HepG2 (cell line): ENCODE measurements around the gene IPPK. TPM values are rescaled to one million over a fixed set of nuclear protein-coding genes. Genes with fewer than 3 reads are reported as not detected.

Source experiments
- ATAC-seq: fragments of 200-7000 bp; cut with Tn5 transposase; 3 replicates; pipeline ENCODE4 v1.9.1; 2020; ENCODE audit warnings: mild to moderate bottlenecking, moderate library complexity
- BruUV-seq: library from RNA; stranded (reverse); fragments of 400-500 nt; replicated peaks from 2 replicates; lab custom pipeline; 2021; lab: Mats Ljungman, UMichigan
- CTCF ChIA-PET: fragments of 300-600 bp; formaldehyde crosslinking; extraction: SDS; loops from one replicate; lab custom pipeline; 2021; ENCODE audit warnings: low total read pairs, inconsistent platforms, low intra/inter-chr PET ratio; lab: Yijun Ruan, JAX
- POLR2A ChIA-PET: fragments of 350-600 bp; sonication (Branson Sonifier 250); formaldehyde crosslinking; loops from one replicate; lab custom pipeline; 2020; ENCODE audit warnings: antibody characterized with exemption, inconsistent platforms; lab: Yijun Ruan, JAX
- DNase-seq: peaks from one replicate; pipeline ENCODE4 v3.0.0-alpha.2; 2015; ENCODE audit warnings: low spot score
- FAIRE-seq: peaks from 3 replicates; lab custom pipeline; 2011; peaks lifted over from hg19 to GRCh38; lab: Jason Lieb, UNC
- H2AFZ ChIP-seq: one replicate; pipeline ENCODE4 v1.6.1; 2011; ENCODE audit warnings: low read length, inconsistent platforms
- H3K27ac ChIP-seq: fragments of 300-600 bp; 3 replicates; pipeline ENCODE4 v1.8.0; 2011; ENCODE audit warnings: mixed run types, mild to moderate bottlenecking, mixed read lengths, low read length, inconsistent platforms; ENCODE audit not compliant: insufficient read depth; ENCODE audit errors: extremely low read length
- H3K27me3 ChIP-seq, 2 experiments: fragments of 200-600 bp in 1 of 2; 2 replicates in 1 of 2; 3 replicates in 1 of 2; pipeline versions ENCODE4 v1.6.0 to v1.8.0; 2011; ENCODE audit warnings: low read length in 2 of 2, mild to moderate bottlenecking in 2 of 2, moderate library complexity in 2 of 2, inconsistent platforms in 1 of 2; ENCODE audit not compliant: insufficient read depth in 2 of 2, control insufficient read depth in 1 of 2
- H3K36me3 ChIP-seq, 2 experiments: fragments of 200-600 bp in 1 of 2; replicated peaks in 1 of 2; 2 replicates in 1 of 2; 3 replicates in 1 of 2; pipeline versions ENCODE4 v1.5.1 to v1.8.0; 2011; ENCODE audit warnings: low read length in 2 of 2, inconsistent platforms in 1 of 2; ENCODE audit not compliant: insufficient read depth in 2 of 2, control insufficient read depth in 1 of 2
- H3K4me1 ChIP-seq: 2 replicates; pipeline ENCODE4 v1.5.1; 2012; ENCODE audit warnings: low read length, inconsistent platforms; ENCODE audit not compliant: insufficient read depth
- H3K4me2 ChIP-seq: 2 replicates; pipeline ENCODE4 v1.6.0; 2011; ENCODE audit warnings: low read depth, low read length, inconsistent platforms
- H3K4me3 ChIP-seq, 3 experiments: fragments of 200-600 bp in 1 of 3; sonication (generic), shearing (Covaris generic) in 1 of 3; replicated peaks in 1 of 3; 2 replicates each; pipeline ENCODE4 v1.5.1; 2011 to 2016; ENCODE audit warnings: low read length in 3 of 3, inconsistent platforms in 2 of 3, low read depth in 2 of 3, mild to moderate bottlenecking in 2 of 3, control low read depth in 1 of 3, mixed read lengths in 1 of 3; ENCODE audit not compliant: insufficient read depth in 1 of 3
- H3K79me2 ChIP-seq: one replicate; pipeline ENCODE4 v1.6.1; 2011; ENCODE audit warnings: low read length, inconsistent platforms; ENCODE audit not compliant: insufficient read depth
- H3K9ac ChIP-seq: 2 replicates; pipeline ENCODE4 v1.6.0; 2011; ENCODE audit warnings: mild to moderate bottlenecking, low read depth, low read length, inconsistent platforms; ENCODE audit not compliant: insufficient read depth
- H3K9me3 ChIP-seq: 2 replicates; pipeline ENCODE4 v1.5.1; 2012; ENCODE audit warnings: mild to moderate bottlenecking, low read length
- H4K20me1 ChIP-seq: 2 replicates; pipeline ENCODE4 v1.6.0; 2011; ENCODE audit warnings: inconsistent platforms, mild to moderate bottlenecking, low read length, moderate library complexity; ENCODE audit not compliant: insufficient read depth
- AGO2 ChIP-seq: fragments of 200-400 bp; formaldehyde crosslinking; optimal IDR thresholded peaks from 2 replicates; pipeline ENCODE3; 2017; ENCODE audit warnings: mild to moderate bottlenecking, low read depth, low read length, moderate library complexity
- ETV5 ChIP-seq: IDR thresholded peaks from 2 replicates; pipeline ENCODE4 v1.6.1; 2018; ENCODE audit warnings: missing biosample characterization, missing genetic modification reagents, inconsistent platforms, borderline replicate concordance
- HIVEP1 ChIP-seq: sonication (generic); formaldehyde crosslinking; IDR thresholded peaks from 2 replicates; pipeline ENCODE4 v1.4.0; 2020; ENCODE audit warnings: mild to moderate bottlenecking, missing genetic modification reagents
- KAT7 ChIP-seq: IDR thresholded peaks from 2 replicates; pipeline ENCODE4 v1.6.1; 2018; ENCODE audit warnings: borderline replicate concordance, missing compliant biosample characterization
- NR2F1 ChIP-seq, 2 experiments: fragments of 450-650 bp in 1 of 2; formaldehyde crosslinking in 1 of 2; IDR thresholded peaks; 2 replicates each; pipeline versions ENCODE4 v1.5.0 to v1.6.1; 2016 to 2020; ENCODE audit warnings: mild to moderate bottlenecking in 1 of 2, missing compliant biosample characterization in 1 of 2, missing genetic modification reagents in 1 of 2, moderate library complexity in 1 of 2
- RBM39 ChIP-seq: fragments of 200-400 bp; formaldehyde crosslinking; IDR thresholded peaks from one replicate; pipeline ENCODE4 v1.6.1; 2018; ENCODE audit warnings: antibody characterized with exemption, mild to moderate bottlenecking, low read depth, low read length; ENCODE audit not compliant: poor library complexity, severe bottlenecking
- WGBS: methylation state at CpG from one replicate; pipeline ENCODE4 v1.1.6; 2017; ENCODE audit warnings: low lambda C conversion rate; 5-methylcytosine and 5-hydroxymethylcytosine counted together
- in situ Hi-C: cut with HindIII; loops from 2 replicates; pipeline ENCODE4 v1.10.0; 2017; ENCODE audit warnings: low pct_unique_long_range_greater_than_20kb; ENCODE audit not compliant: extremely low pct_ligation_motif_present
- intact Hi-C: fragments of 100-400 bp; cut with micrococcal nuclease; formaldehyde crosslinking; loops from one replicate; pipeline ENCODE4 v1.10.0; 2022; ENCODE audit not compliant: unreplicated experiment
- polyA plus RNA-seq, 8 experiments: library from polyadenylated mRNA; depleted of rRNA in 3 of 8; stranded (reverse) in 7 of 8; unstranded in 1 of 8; fragments of >200 nt; fragmentation: Illumina TruSeq in 4 of 8; extraction: Trizol in 4 of 8; gene quantifications; 2 replicates each; pipeline versions ENCODE4 v1.2.1 to v1.2.3, GENCODE V29; 2011 to 2016; ENCODE audit warnings: low read depth in 4 of 8, missing spikeins in 1 of 8, mixed read lengths in 1 of 8; ENCODE audit not compliant: insufficient read depth in 1 of 8
- total RNA-seq, 5 experiments: library from RNA; depleted of rRNA; stranded (reverse); fragments of >200 nt; fragmentation: Illumina TruSeq; extraction: Trizol; gene quantifications; 2 replicates each; pipeline ENCODE4 v1.2.3, GENCODE V29; 2016; ENCODE audit warnings: low read depth in 1 of 5
- TF ChIP-seq, protein P1 (sequence below): sonication (generic); formaldehyde crosslinking; conservative IDR thresholded peaks from 2 replicates; pipeline ENCODE4 v1.8.0; 2022; ENCODE audit warnings: missing genetic modification reagents

IPPK gene
- total and polyA plus RNA-seq, 2 of the 13 experiments (the other 11 are each of a cell fraction or from before 2014, with no cell fraction given), result 9.9 to 14.1 TPM

DNA sequence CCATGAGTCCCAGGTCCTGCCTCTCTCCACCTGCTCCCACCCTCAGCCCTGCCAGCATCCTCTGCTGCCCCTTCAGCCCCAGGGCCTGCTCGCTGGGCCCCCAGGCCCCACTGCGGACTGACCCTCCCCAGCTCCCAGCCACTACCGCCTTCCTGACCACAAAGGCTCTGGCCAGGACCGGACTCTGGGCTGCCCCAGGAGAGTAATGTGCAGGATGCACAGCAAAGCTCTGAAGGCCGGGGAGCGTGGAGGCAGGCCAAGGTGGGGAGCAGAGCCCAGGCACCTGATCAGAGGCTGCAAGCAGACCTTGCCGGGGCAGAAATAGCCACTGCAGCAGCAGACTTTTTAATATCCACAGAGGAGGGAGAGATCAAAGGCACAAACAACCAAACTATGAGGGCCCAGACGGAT is 27.9 kb downstream of the IPPK start:
- intact Hi-C loops (no loop called here), in situ Hi-C loops (no loop called here)
- Histone ChIP-seq H3K9ac (no peak overlapping the region), H3K79me2 (no peaks in the 10 kb centered on the region), H2AFZ (no peak overlapping the region), H3K4me1 (no peaks in the 10 kb centered on the region), H3K27ac (no peak overlapping the region), H3K4me2 (no peak overlapping the region), H3K9me3 (no peaks in the 10 kb centered on the region), H4K20me1 (no peaks in the 10 kb centered on the region), H3K27me3 (no peaks in the 10 kb centered on the region), H3K4me3 (no peak overlapping the region), H3K36me3 (peaks cover 25 to 78% of the 10 kb centered on the region in 2 experiments)
- DNase-seq (no peak), ATAC-seq (no peak), FAIRE-seq (no peak)
- ChIA-PET CTCF (no interaction called here), POLR2A (no interaction called here)
- 93% methylated on average over 4 of the region's 8 CpGs for WGBS
- no TSS peak for BruUV-seq
- TF ChIP-seq RBM39, result no peak
- no peak for TF ChIP-seq KAT7 (CRISPR knock-in tag)
- no peak for TF ChIP-seq ETV5 (CRISPR knock-in tag)
- TF ChIP-seq AGO2, result no peak
- TF ChIP-seq HIVEP1 (CRISPR knock-in tag), result no peak
- no peak for TF ChIP-seq NR2F1 (CRISPR knock-in tag; IDR thresholded peaks at IDR 0.05)
- TF ChIP-seq, protein P1, sequence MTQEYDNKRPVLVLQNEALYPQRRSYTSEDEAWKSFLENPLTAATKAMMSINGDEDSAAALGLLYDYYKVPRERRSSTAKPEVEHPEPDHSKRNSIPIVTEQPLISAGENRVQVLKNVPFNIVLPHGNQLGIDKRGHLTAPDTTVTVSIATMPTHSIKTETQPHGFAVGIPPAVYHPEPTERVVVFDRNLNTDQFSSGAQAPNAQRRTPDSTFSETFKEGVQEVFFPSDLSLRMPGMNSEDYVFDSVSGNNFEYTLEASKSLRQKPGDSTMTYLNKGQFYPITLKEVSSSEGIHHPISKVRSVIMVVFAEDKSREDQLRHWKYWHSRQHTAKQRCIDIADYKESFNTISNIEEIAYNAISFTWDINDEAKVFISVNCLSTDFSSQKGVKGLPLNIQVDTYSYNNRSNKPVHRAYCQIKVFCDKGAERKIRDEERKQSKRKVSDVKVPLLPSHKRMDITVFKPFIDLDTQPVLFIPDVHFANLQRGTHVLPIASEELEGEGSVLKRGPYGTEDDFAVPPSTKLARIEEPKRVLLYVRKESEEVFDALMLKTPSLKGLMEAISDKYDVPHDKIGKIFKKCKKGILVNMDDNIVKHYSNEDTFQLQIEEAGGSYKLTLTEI, result no peak
